ENCODE results near the gene NFIX. TPM values are rescaled to one million over a fixed set of nuclear protein-coding genes. Genes with fewer than 3 reads are reported as not detected.
A peak's percentile ranks its signal among the peaks of the same experiment; 100 is the strongest.

Gene NFIX
- total RNA-seq, 1 experiment from 2014 or later: 69.7 TPM

DNA sequence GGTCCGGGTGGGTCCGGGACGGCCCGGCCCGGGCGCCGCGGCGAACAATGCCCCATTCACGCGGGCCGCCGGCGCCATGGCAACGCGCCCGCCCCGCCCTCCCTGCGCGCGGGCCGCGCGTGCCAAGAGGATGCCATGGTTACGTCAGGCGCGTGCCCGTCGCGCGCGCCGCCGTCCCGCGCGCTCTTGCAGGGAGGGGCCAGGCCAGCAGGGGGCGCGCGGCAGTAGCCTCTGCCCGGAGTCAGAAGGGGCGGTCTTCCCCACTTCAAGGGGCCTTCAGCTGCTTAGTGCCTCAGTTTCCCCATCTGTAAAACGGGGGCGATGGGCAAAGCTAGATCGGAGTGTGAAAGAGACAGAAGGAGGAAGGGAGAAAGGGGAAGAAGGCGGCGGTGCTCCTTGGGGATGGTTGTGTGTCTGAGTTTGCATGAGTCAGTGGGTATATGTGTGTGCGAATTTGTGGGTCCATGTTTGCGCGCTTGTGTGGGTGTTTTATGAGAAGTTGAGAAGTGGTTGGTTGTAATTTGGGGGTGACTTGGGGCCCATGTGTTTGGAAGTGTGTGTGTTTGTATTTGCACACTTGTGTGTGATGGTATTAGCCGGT lies 11.6 kb upstream of the NFIX start:
- ChIA-PET POLR2A (ENCODE audit: low non-redundant PET) (no interaction called here), CTCF (interaction anchor here (0.6 to 2.1 kb wide), 5 partner anchors 30 to 184 kb away, joined by 3 to 14 read pairs (median 4); no protein-coding TSS in a partner anchor)
- Histone ChIP-seq H3K27ac (ENCODE audit: low read depth, low read length, poor library complexity, severe bottlenecking) (no peak overlapping the region), H3K4me3 (ENCODE audit: low read depth, low read length, poor library complexity, severe bottlenecking) (peak overlapping the region; percentile 48), H3K27me3 (replicated peaks; ENCODE audit: insufficient read depth, low read depth, low read length, poor library complexity) (no peaks in the 10 kb centered on the region), H3K9me3 (ENCODE audit: low read depth, low read length, poor library complexity, severe bottlenecking) (no peaks in the 10 kb centered on the region), H3K4me1 (ENCODE audit: insufficient read depth, low read length, poor library complexity, severe bottlenecking) (peaks cover 6% of the 10 kb centered on the region), H3K36me3 (ENCODE audit: insufficient read depth, low read length, poor library complexity, severe bottlenecking) (no peaks in the 10 kb centered on the region)
- no TSS peak for BruUV-seq (replicated peaks)
- no peak for TF ChIP-seq EZH2 (IDR thresholded peaks at IDR 0.05; ENCODE audit: borderline replicate concordance, low read depth, low read length, poor library complexity, severe bottlenecking)
- TF ChIP-seq, protein P1, sequence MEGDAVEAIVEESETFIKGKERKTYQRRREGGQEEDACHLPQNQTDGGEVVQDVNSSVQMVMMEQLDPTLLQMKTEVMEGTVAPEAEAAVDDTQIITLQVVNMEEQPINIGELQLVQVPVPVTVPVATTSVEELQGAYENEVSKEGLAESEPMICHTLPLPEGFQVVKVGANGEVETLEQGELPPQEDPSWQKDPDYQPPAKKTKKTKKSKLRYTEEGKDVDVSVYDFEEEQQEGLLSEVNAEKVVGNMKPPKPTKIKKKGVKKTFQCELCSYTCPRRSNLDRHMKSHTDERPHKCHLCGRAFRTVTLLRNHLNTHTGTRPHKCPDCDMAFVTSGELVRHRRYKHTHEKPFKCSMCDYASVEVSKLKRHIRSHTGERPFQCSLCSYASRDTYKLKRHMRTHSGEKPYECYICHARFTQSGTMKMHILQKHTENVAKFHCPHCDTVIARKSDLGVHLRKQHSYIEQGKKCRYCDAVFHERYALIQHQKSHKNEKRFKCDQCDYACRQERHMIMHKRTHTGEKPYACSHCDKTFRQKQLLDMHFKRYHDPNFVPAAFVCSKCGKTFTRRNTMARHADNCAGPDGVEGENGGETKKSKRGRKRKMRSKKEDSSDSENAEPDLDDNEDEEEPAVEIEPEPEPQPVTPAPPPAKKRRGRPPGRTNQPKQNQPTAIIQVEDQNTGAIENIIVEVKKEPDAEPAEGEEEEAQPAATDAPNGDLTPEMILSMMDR (conservative IDR thresholded peaks at IDR 0.05; ENCODE audit: low read depth, low read length): peak; percentile 87
- peak; percentile 85 for DNase-seq (ENCODE audit: low spot score)
- intact Hi-C loops (cut with micrococcal nuclease; ENCODE audit: unreplicated experiment): loop anchor here (1.0 kb wide), 2 partner anchors 78 to 110 kb away; no protein-coding TSS in a partner anchor

DNA sequence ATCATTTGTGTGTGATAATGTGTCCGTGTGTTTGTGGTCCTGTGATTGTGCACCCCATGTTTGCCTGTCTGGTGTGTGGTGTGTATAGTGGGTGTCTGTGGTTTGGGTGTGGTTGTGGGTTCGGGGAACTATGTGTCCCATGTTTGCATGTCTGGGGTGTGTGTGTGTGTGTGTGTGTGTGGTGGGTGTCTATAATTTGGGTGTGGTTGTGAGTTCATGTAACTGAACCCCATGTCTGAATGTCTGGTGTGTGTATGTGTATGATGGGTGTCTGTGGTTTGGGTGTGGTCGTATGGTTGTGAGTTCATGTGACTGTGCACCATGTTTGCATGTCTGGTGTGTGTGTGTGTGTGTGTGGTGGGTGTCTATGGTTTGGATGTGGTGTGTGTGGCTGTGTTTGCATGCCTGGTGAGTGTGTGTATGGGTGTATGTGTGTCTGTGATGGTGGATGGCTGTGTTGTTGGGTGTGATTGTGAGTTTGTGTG lies 11.1 kb upstream of the NFIX start:
- Histone ChIP-seq H3K36me3 (ENCODE audit: insufficient read depth, low read length, poor library complexity, severe bottlenecking) (no peaks in the 10 kb centered on the region), H3K9me3 (ENCODE audit: low read depth, low read length, poor library complexity, severe bottlenecking) (no peaks in the 10 kb centered on the region), H3K4me3 (ENCODE audit: low read depth, low read length, poor library complexity, severe bottlenecking) (no peak overlapping the region), H3K27ac (ENCODE audit: low read depth, low read length, poor library complexity, severe bottlenecking) (no peak overlapping the region), H3K4me1 (ENCODE audit: insufficient read depth, low read length, poor library complexity, severe bottlenecking) (peaks cover 6% of the 10 kb centered on the region), H3K27me3 (replicated peaks; ENCODE audit: insufficient read depth, low read depth, low read length, poor library complexity) (no peaks in the 10 kb centered on the region)
- ChIA-PET CTCF (interaction anchor here (0.6 to 2.1 kb wide), 5 partner anchors 29 to 184 kb away, joined by 3 to 14 read pairs (median 4); no protein-coding TSS in a partner anchor), POLR2A (ENCODE audit: low non-redundant PET) (no interaction called here)
- DNase-seq (ENCODE audit: low spot score): no peak
- TF ChIP-seq EZH2 (IDR thresholded peaks at IDR 0.05; ENCODE audit: borderline replicate concordance, low read depth, low read length, poor library complexity, severe bottlenecking): no peak
- TF ChIP-seq, protein P1 (conservative IDR thresholded peaks at IDR 0.05; ENCODE audit: low read depth, low read length): no peak
- intact Hi-C loops (cut with micrococcal nuclease; ENCODE audit: unreplicated experiment): no loop called here
- BruUV-seq (replicated peaks): no TSS peak

GRCh38 chr19:12984683-12985048 lies 10.6 kb upstream of the NFIX start:
- no TSS peak for BruUV-seq (replicated peaks)
- POLR2A ChIA-PET (ENCODE audit: low non-redundant PET): no interaction called here

More at GRCh38 chr19:12984683-12985048, 10.6 kb upstream of the NFIX start:
- Histone ChIP-seq H3K27ac (ENCODE audit: low read depth, low read length, poor library complexity, severe bottlenecking) (no peak overlapping the region), H3K4me1 (ENCODE audit: insufficient read depth, low read length, poor library complexity, severe bottlenecking) (peaks cover 6% of the 10 kb centered on the region), H3K4me3 (ENCODE audit: low read depth, low read length, poor library complexity, severe bottlenecking) (no peak overlapping the region), H3K36me3 (ENCODE audit: insufficient read depth, low read length, poor library complexity, severe bottlenecking) (no peaks in the 10 kb centered on the region), H3K9me3 (ENCODE audit: low read depth, low read length, poor library complexity, severe bottlenecking) (no peaks in the 10 kb centered on the region), H3K27me3 (replicated peaks; ENCODE audit: insufficient read depth, low read depth, low read length, poor library complexity) (no peaks in the 10 kb centered on the region)
- intact Hi-C loops (cut with micrococcal nuclease; ENCODE audit: unreplicated experiment): no loop called here
- CTCF ChIA-PET: interaction anchor here (0.6 to 2.1 kb wide), 3 partner anchors 76 to 112 kb away, joined by 4 to 14 read pairs (median 4); no protein-coding TSS in a partner anchor
- no peak for TF ChIP-seq EZH2 (IDR thresholded peaks at IDR 0.05; ENCODE audit: borderline replicate concordance, low read depth, low read length, poor library complexity, severe bottlenecking)
- TF ChIP-seq, protein P1 (conservative IDR thresholded peaks at IDR 0.05; ENCODE audit: low read depth, low read length): no peak
- DNase-seq (ENCODE audit: low spot score): no peak

Data from A673 (cell line).